ENCODE data around the gene TSPAN18. TPM values are rescaled to one million over a fixed set of nuclear protein-coding genes. Genes with fewer than 3 reads are reported as not detected.

TSPAN18 gene
- total and polyA plus RNA-seq, 2 experiments from 2014 or later, result 6.0 to 10.6 TPM

DNA sequence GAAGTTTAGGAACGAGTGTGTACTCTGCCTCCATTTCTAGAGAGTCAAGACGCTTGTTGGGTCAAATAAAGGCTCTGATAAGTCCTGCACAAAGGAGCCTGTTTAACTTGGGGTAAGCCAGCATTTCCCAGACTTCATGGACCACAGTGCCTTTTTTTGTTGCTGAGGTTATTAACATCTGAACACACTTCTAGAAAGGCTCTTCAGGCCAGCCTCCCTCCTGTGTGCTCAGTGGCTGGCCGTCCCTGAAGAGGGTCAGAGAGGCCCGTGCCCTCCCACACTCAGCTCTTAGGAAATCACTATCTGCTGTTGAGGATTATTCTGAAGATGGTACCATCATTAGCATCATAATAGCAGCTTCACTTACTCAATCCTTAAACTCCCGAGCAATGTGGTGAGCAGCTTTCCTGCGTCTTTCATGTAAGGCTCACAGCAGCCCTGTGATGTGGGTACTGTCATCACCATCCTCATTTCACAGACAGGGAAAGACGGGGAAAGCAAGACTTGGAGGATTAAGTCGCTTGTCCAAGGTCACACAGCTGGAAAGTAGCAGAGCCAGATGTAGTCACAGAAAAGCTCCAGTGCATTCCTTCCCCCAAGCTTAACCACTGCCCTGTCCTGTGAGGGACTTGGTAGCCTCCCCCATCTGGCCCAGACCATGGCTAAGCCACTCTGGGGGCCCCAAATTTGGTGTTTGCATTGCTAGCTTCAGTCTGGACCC lies 71.3 kb downstream of the TSPAN18 start:
- H3F3A ChIP-seq (replicated peaks; ENCODE audit: low read depth), result no peaks in the 10 kb centered on the region; the same call in 1 of the 2 replicates
- Mint-ChIP-seq H3K9me3 (no peaks in the 10 kb centered on the region), H3K4me3 (no peak overlapping the region), H3K36me3 (ENCODE audit: low read depth) (no peaks in the 10 kb centered on the region), H3K27me3 (ENCODE audit: insufficient read depth, low read depth, poor library complexity) (peaks cover 12% of the 10 kb centered on the region), H3K27ac (peak overlapping the region; percentile 88; the same call in 1 of the 2 replicates), H3K4me1 (peaks cover 76% of the 10 kb centered on the region)
- H4K20me1 ChIP-seq (replicated peaks; ENCODE audit: insufficient read depth), result no peaks in the 10 kb centered on the region
- no peak overlapping the region for H2AFZ ChIP-seq
- peak overlapping the region; percentile 95 for H3K27ac ChIP-seq (ENCODE audit: low read depth)
- DNase-seq (ENCODE audit: low spot score), result peak; percentile 86
- no peaks in the 10 kb centered on the region for H3K27me3 ChIP-seq (ENCODE audit: insufficient read depth)
- no peaks in the 10 kb centered on the region for H3K36me3 ChIP-seq (ENCODE audit: insufficient read depth)
- peak overlapping the region; percentile 63 for H3K4me2 ChIP-seq
- peaks cover 42% of the 10 kb centered on the region for H3K4me1 ChIP-seq (ENCODE audit: insufficient read depth)
- TF ChIP-seq STAT1 (IDR thresholded peaks at IDR 0.05; ENCODE audit: unreplicated experiment) (no peak), CREB1 (CRISPR knock-in tag; IDR thresholded peaks at IDR 0.05; ENCODE audit: low read depth) (peak; percentile 29; the same call in 1 of the 2 replicates)
- no peaks in the 10 kb centered on the region for H3K9me2 ChIP-seq (ENCODE audit: insufficient read depth)
- no peaks in the 10 kb centered on the region for H3K79me2 ChIP-seq (replicated peaks; ENCODE audit: insufficient read depth)
- no peak overlapping the region for H3K4me3 ChIP-seq
- peak; percentile 84 for ATAC-seq

DNA sequence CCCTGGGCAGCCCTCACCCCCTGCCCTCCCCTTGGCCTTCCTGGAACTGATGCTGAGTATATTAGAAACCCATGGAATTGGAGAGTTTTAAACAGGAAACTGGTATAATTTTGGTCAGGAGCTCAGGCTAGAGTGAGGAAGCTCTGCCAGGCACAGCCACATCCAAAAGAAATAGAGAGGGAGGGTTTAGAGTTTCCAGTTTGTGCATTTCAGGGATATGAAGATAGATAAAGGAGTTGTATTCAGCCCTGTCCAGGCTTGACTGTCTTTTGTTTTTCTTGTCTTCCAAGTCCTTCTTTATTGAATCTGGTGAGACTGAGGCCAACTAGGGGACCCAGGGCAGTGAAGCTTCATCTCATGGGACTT lies 71.8 kb downstream of the TSPAN18 start:
- Mint-ChIP-seq H3K4me1 (peaks cover 78% of the 10 kb centered on the region), H3K4me3 (no peak overlapping the region), H3K9me3 (no peaks in the 10 kb centered on the region), H3K27me3 (ENCODE audit: insufficient read depth, low read depth, poor library complexity) (peaks cover 12% of the 10 kb centered on the region), H3K36me3 (ENCODE audit: low read depth) (no peaks in the 10 kb centered on the region), H3K27ac (peak overlapping the region; percentile 88; the same call in 1 of the 2 replicates)
- Histone ChIP-seq H3K27me3 (ENCODE audit: insufficient read depth) (no peaks in the 10 kb centered on the region), H3K27ac (ENCODE audit: low read depth) (peak overlapping the region; percentile 95), H3K9me2 (ENCODE audit: insufficient read depth) (no peaks in the 10 kb centered on the region), H3K4me2 (peak overlapping the region; percentile 63), H3F3A (replicated peaks; ENCODE audit: low read depth) (no peaks in the 10 kb centered on the region; the same call in 1 of the 2 replicates), H4K20me1 (replicated peaks; ENCODE audit: insufficient read depth) (no peaks in the 10 kb centered on the region), H3K4me1 (ENCODE audit: insufficient read depth) (peaks cover 42% of the 10 kb centered on the region), H2AFZ (no peak overlapping the region), H3K4me3 (no peak overlapping the region), H3K79me2 (replicated peaks; ENCODE audit: insufficient read depth) (no peaks in the 10 kb centered on the region), H3K36me3 (ENCODE audit: insufficient read depth) (no peaks in the 10 kb centered on the region)
- TF ChIP-seq, protein P1, sequence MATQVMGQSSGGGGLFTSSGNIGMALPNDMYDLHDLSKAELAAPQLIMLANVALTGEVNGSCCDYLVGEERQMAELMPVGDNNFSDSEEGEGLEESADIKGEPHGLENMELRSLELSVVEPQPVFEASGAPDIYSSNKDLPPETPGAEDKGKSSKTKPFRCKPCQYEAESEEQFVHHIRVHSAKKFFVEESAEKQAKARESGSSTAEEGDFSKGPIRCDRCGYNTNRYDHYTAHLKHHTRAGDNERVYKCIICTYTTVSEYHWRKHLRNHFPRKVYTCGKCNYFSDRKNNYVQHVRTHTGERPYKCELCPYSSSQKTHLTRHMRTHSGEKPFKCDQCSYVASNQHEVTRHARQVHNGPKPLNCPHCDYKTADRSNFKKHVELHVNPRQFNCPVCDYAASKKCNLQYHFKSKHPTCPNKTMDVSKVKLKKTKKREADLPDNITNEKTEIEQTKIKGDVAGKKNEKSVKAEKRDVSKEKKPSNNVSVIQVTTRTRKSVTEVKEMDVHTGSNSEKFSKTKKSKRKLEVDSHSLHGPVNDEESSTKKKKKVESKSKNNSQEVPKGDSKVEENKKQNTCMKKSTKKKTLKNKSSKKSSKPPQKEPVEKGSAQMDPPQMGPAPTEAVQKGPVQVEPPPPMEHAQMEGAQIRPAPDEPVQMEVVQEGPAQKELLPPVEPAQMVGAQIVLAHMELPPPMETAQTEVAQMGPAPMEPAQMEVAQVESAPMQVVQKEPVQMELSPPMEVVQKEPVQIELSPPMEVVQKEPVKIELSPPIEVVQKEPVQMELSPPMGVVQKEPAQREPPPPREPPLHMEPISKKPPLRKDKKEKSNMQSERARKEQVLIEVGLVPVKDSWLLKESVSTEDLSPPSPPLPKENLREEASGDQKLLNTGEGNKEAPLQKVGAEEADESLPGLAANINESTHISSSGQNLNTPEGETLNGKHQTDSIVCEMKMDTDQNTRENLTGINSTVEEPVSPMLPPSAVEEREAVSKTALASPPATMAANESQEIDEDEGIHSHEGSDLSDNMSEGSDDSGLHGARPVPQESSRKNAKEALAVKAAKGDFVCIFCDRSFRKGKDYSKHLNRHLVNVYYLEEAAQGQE (IDR thresholded peaks at IDR 0.05; ENCODE audit: unreplicated experiment), result no peak
- TF ChIP-seq, protein P2, sequence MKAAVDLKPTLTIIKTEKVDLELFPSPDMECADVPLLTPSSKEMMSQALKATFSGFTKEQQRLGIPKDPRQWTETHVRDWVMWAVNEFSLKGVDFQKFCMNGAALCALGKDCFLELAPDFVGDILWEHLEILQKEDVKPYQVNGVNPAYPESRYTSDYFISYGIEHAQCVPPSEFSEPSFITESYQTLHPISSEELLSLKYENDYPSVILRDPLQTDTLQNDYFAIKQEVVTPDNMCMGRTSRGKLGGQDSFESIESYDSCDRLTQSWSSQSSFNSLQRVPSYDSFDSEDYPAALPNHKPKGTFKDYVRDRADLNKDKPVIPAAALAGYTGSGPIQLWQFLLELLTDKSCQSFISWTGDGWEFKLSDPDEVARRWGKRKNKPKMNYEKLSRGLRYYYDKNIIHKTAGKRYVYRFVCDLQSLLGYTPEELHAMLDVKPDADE (IDR thresholded peaks at IDR 0.05), result no peak
- TF ChIP-seq, protein P3, sequence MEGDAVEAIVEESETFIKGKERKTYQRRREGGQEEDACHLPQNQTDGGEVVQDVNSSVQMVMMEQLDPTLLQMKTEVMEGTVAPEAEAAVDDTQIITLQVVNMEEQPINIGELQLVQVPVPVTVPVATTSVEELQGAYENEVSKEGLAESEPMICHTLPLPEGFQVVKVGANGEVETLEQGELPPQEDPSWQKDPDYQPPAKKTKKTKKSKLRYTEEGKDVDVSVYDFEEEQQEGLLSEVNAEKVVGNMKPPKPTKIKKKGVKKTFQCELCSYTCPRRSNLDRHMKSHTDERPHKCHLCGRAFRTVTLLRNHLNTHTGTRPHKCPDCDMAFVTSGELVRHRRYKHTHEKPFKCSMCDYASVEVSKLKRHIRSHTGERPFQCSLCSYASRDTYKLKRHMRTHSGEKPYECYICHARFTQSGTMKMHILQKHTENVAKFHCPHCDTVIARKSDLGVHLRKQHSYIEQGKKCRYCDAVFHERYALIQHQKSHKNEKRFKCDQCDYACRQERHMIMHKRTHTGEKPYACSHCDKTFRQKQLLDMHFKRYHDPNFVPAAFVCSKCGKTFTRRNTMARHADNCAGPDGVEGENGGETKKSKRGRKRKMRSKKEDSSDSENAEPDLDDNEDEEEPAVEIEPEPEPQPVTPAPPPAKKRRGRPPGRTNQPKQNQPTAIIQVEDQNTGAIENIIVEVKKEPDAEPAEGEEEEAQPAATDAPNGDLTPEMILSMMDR (conservative IDR thresholded peaks at IDR 0.05; ENCODE audit: low read depth in 2 of 2), result no peak
- TF ChIP-seq NANOG (IDR thresholded peaks at IDR 0.05; ENCODE audit: borderline replicate concordance) (no peak), EZH2phosphoT487 (IDR thresholded peaks at IDR 0.05; ENCODE audit: unreplicated experiment) (no peak), CREB1 (CRISPR knock-in tag; IDR thresholded peaks at IDR 0.05; ENCODE audit: low read depth) (no peak), EZH2 (IDR thresholded peaks at IDR 0.05; ENCODE audit: low read depth, unreplicated experiment) (no peak), JUNB (IDR thresholded peaks at IDR 0.05; ENCODE audit: unreplicated experiment) (no peak), STAT1 (IDR thresholded peaks at IDR 0.05; ENCODE audit: unreplicated experiment) (no peak), ZNF114 (CRISPR knock-in tag; IDR thresholded peaks at IDR 0.05) (no peak), POLR2AphosphoS5 (IDR thresholded peaks at IDR 0.05; ENCODE audit: low read depth) (no peak)
- DNase-seq (ENCODE audit: low spot score), result no peak
- no peak; the same call in 2 of the 3 replicates for ATAC-seq

All from GM23338 (cell line).